H1 (cell line): Measurements from ENCODE around the gene ARID4A. TPM values are rescaled to one million over a fixed set of nuclear protein-coding genes. Genes with fewer than 3 reads are reported as not detected.

Source experiments
- CTCF ChIA-PET: fragments of 300-600 bp; sonication (Branson Sonifier 250); formaldehyde crosslinking; loops from one replicate; lab custom pipeline; 2021; ENCODE audit not compliant: partially characterized antibody; lab: Charles Lee
- POLR2A ChIA-PET: fragments of 300-600 bp; sonication (Branson Sonifier 250); formaldehyde crosslinking; loops from one replicate; lab custom pipeline; 2021; ENCODE audit warnings: inconsistent platforms; ENCODE audit not compliant: partially characterized antibody; lab: Charles Lee
- DNase-seq, 2 experiments: peaks; one replicate each; pipeline versions ENCODE4 v3.0.0 to v3.0.0-alpha.2; 2010 to 2022; ENCODE audit warnings: low spot score in 2 of 2, low read depth in 1 of 2, mixed read lengths in 1 of 2
- FAIRE-seq: peaks from 2 replicates; lab custom pipeline; 2011; peaks lifted over from hg19 to GRCh38; lab: Jason Lieb, UNC
- H2AFZ ChIP-seq: 2 replicates; pipeline ENCODE4 v1.8.1; 2012; ENCODE audit warnings: low read length, inconsistent platforms
- H2AK5ac ChIP-seq: 2 replicates; pipeline ENCODE4 v1.6.1; 2013; ENCODE audit warnings: low read depth, low read length
- H2BK120ac ChIP-seq: replicated peaks from 2 replicates; pipeline ENCODE3; 2013; ENCODE audit warnings: low read depth, low read length, inconsistent platforms
- H2BK12ac ChIP-seq: 2 replicates; pipeline ENCODE4 v1.6.1; 2013; ENCODE audit warnings: low read depth, low read length
- H2BK15ac ChIP-seq: 2 replicates; pipeline ENCODE4 v1.6.1; 2013; ENCODE audit warnings: low read length
- H2BK20ac ChIP-seq: 2 replicates; pipeline ENCODE4 v1.6.1; 2013; ENCODE audit warnings: low read length
- H2BK5ac ChIP-seq: 2 replicates; pipeline ENCODE4 v1.6.1; 2013; ENCODE audit warnings: low read depth, low read length
- H3K14ac ChIP-seq: 2 replicates; pipeline ENCODE4 v1.6.1; 2013; ENCODE audit warnings: inconsistent platforms; ENCODE audit not compliant: insufficient read length
- H3K18ac ChIP-seq: 2 replicates; pipeline ENCODE4 v1.6.1; 2013; ENCODE audit warnings: low read length; ENCODE audit errors: extremely low read depth
- H3K23ac ChIP-seq: 2 replicates; pipeline ENCODE4 v1.6.1; 2013; ENCODE audit warnings: inconsistent platforms; ENCODE audit not compliant: insufficient read length
- H3K23me2 ChIP-seq: 2 replicates; pipeline ENCODE4 v1.6.1; 2013; ENCODE audit warnings: low read depth, low read length
- H3K27ac ChIP-seq: 2 replicates; pipeline ENCODE4 v1.6.1; 2011; ENCODE audit warnings: low read depth, low read length, inconsistent platforms
- H3K27me3 ChIP-seq, 4 experiments: replicated peaks in 1 of 4; 1 replicate in 1 of 4; 2 replicates in 3 of 4; pipeline versions ENCODE4 v1.6.1 to v1.8.1; 2011 to 2013; ENCODE audit warnings: low read length in 3 of 4, mild to moderate bottlenecking in 3 of 4, inconsistent platforms in 2 of 4, mixed read lengths in 2 of 4, moderate library complexity in 1 of 4; ENCODE audit not compliant: control insufficient read depth in 3 of 4, insufficient read depth in 3 of 4; ENCODE audit errors: extremely low read depth in 1 of 4
- H3K36me3 ChIP-seq, 4 experiments: 2 replicates each; pipeline versions ENCODE4 v1.6.1 to v1.8.1; 2011 to 2013; ENCODE audit warnings: mild to moderate bottlenecking in 4 of 4, low read length in 3 of 4, moderate library complexity in 2 of 4, control low read depth in 1 of 4, inconsistent platforms in 1 of 4; ENCODE audit not compliant: insufficient read depth in 4 of 4, control insufficient read depth in 2 of 4
- H3K4ac ChIP-seq: replicated peaks from 2 replicates; pipeline ENCODE3; 2013; ENCODE audit warnings: low read length, low read depth, mixed read lengths, inconsistent platforms; ENCODE audit not compliant: insufficient read length
- H3K4me1 ChIP-seq, 4 experiments: replicated peaks in 1 of 4; 1 replicate in 1 of 4; 2 replicates in 3 of 4; pipeline versions ENCODE4 v1.6.1 to v1.8.1; 2011 to 2013; ENCODE audit warnings: low read length in 3 of 4, inconsistent platforms in 2 of 4, mixed read lengths in 1 of 4; ENCODE audit not compliant: insufficient read depth in 4 of 4, control insufficient read depth in 3 of 4
- H3K4me2 ChIP-seq, 2 experiments: 2 replicates each; pipeline versions ENCODE4 v1.6.1 to v1.8.1; 2011 to 2013; ENCODE audit warnings: low read depth in 2 of 2, low read length in 2 of 2, control low read depth in 1 of 2, inconsistent platforms in 1 of 2, mild to moderate bottlenecking in 1 of 2; ENCODE audit not compliant: insufficient read depth in 1 of 2
- H3K4me3 ChIP-seq, 4 experiments: fragments of 200-600, 300-600 bp in 1 of 4; sonication (generic), shearing (Covaris generic), sonication (Bioruptor Twin) in 1 of 4; 2 replicates each; pipeline versions ENCODE4 v1.5.1 to v1.8.1; 2011 to 2016; ENCODE audit warnings: low read length in 4 of 4, low read depth in 3 of 4, control low read depth in 2 of 4, inconsistent platforms in 2 of 4, mild to moderate bottlenecking in 2 of 4, mixed read lengths in 1 of 4, moderate library complexity in 1 of 4; ENCODE audit not compliant: insufficient read depth in 2 of 4; ENCODE audit errors: extremely low read depth in 1 of 4
- H3K56ac ChIP-seq: replicated peaks from 2 replicates; pipeline ENCODE3; 2013; ENCODE audit warnings: low read depth, mild to moderate bottlenecking, mixed read lengths, low read length, inconsistent platforms; ENCODE audit not compliant: insufficient read length
- H3K79me1 ChIP-seq: 2 replicates; pipeline ENCODE4 v1.6.1; 2013; ENCODE audit warnings: low read depth, low read length, control low read depth
- H3K79me2 ChIP-seq, 2 experiments: 2 replicates each; pipeline versions ENCODE4 v1.6.1 to v1.8.1; 2012 to 2013; ENCODE audit warnings: low read length in 2 of 2, mild to moderate bottlenecking in 2 of 2, inconsistent platforms in 1 of 2; ENCODE audit not compliant: insufficient read depth in 2 of 2, control insufficient read depth in 1 of 2
- H3K9ac ChIP-seq, 4 experiments: replicated peaks in 1 of 4; 1 replicate in 1 of 4; 2 replicates in 3 of 4; pipeline versions ENCODE4 v1.6.1 to v1.8.1; 2011 to 2013; ENCODE audit warnings: low read depth in 3 of 4, low read length in 3 of 4, control low read depth in 2 of 4, mild to moderate bottlenecking in 2 of 4, moderate library complexity in 2 of 4, inconsistent platforms in 1 of 4; ENCODE audit errors: extremely low read depth in 1 of 4
- H3K9me3 ChIP-seq, 2 experiments: 2 replicates each; pipeline versions ENCODE4 v1.6.1 to v1.8.1; 2012 to 2013; ENCODE audit warnings: mild to moderate bottlenecking in 2 of 2, moderate library complexity in 2 of 2, control low read depth in 1 of 2, inconsistent platforms in 1 of 2, low read depth in 1 of 2, low read length in 1 of 2, mixed read lengths in 1 of 2; ENCODE audit not compliant: insufficient read depth in 2 of 2
- H4K20me1 ChIP-seq, 2 experiments: replicated peaks in 1 of 2; 2 replicates each; pipeline versions ENCODE3 to v1.8.1; 2011 to 2013; ENCODE audit warnings: inconsistent platforms in 2 of 2, low read length in 2 of 2, mild to moderate bottlenecking in 1 of 2; ENCODE audit not compliant: insufficient read depth in 2 of 2, control insufficient read depth in 1 of 2
- H4K5ac ChIP-seq: 2 replicates; pipeline ENCODE4 v1.6.1; 2013; ENCODE audit warnings: low read length, low read depth, mixed read lengths, inconsistent platforms; ENCODE audit not compliant: insufficient read length
- H4K8ac ChIP-seq: 2 replicates; pipeline ENCODE4 v1.8.0; 2013; ENCODE audit warnings: mild to moderate bottlenecking, moderate library complexity, low read length, inconsistent platforms; ENCODE audit not compliant: insufficient read depth; ENCODE audit errors: extremely low read depth
- H4K91ac ChIP-seq: replicated peaks from 2 replicates; pipeline ENCODE3; 2013; ENCODE audit warnings: low read length, mixed read lengths, inconsistent platforms; ENCODE audit not compliant: insufficient read length
- BCL11A ChIP-seq, 2 experiments: IDR thresholded peaks; one replicate each; pipeline ENCODE4 v1.6.1; 2011; ENCODE audit warnings: low read depth in 2 of 2, low read length in 2 of 2, mild to moderate bottlenecking in 2 of 2
- CTBP2 ChIP-seq: IDR thresholded peaks from 2 replicates; pipeline ENCODE4 v1.7.0; 2011; ENCODE audit warnings: borderline replicate concordance, mild to moderate bottlenecking, moderate library complexity, mixed read lengths, low read length; ENCODE audit not compliant: insufficient read depth, insufficient read length
- NRF1 ChIP-seq: IDR thresholded peaks from 2 replicates; pipeline ENCODE4 v1.6.1; 2011; ENCODE audit warnings: mild to moderate bottlenecking, low read depth, low read length, improper control_type of control experiment
- PHF8 ChIP-seq: fragments of 200-600 bp; sonication (generic); conservative IDR thresholded peaks from 2 replicates; pipeline ENCODE4 v1.7.1; 2012; ENCODE audit warnings: low read depth, mild to moderate bottlenecking, inconsistent platforms, low read length, moderate library complexity
- SP2 ChIP-seq: IDR thresholded peaks from 2 replicates; pipeline ENCODE4 v1.6.1; 2012; ENCODE audit warnings: mild to moderate bottlenecking, low read length, inconsistent platforms
- TCF12 ChIP-seq: IDR thresholded peaks from 2 replicates; pipeline ENCODE4 v1.6.1; 2011; ENCODE audit warnings: low read depth, mild to moderate bottlenecking, low read length
- WGBS, 2 experiments: shearing (Covaris generic) in 1 of 2; methylation state at CpG; one replicate each; pipeline versions ENCODE4 v1.1.6 to v1.1.7; 2013 to 2015; ENCODE audit warnings: low lambda C conversion rate in 2 of 2, mixed read lengths in 2 of 2, inconsistent platforms in 1 of 2, low coverage in 1 of 2, missing lambda C conversion rate in 1 of 2; ENCODE audit not compliant: insufficient replicate concordance in 2 of 2, insufficient coverage in 1 of 2, insufficient read length in 1 of 2; ENCODE audit errors: extremely low coverage in 1 of 2, missing lambda C conversion rate in 1 of 2; 5-methylcytosine and 5-hydroxymethylcytosine counted together
- polyA plus RNA-seq, 7 experiments: library from polyadenylated mRNA; depleted of rRNA in 3 of 7; stranded (reverse) in 5 of 7; unstranded in 2 of 7; fragments of >200 nt in 5 of 7; fragments of 200-250 nt in 2 of 7; gene quantifications; 1 replicate in 5 of 7; 2 replicates in 1 of 7; 4 replicates in 1 of 7; pipeline versions ENCODE4 v1.2.1 to v1.2.3, GENCODE V29; 2011 to 2013; ENCODE audit warnings: missing spikeins in 2 of 7, mixed read lengths in 2 of 7
- total RNA-seq: library from RNA; stranded (reverse); fragmentation: NEBNext Ultra II Directional; extraction: Animal tissue kit (Norgen Biotek cat#: 25700); gene quantifications from 2 replicates; pipeline ENCODE4 v1.2.1, GENCODE V29; 2021
- TF ChIP-seq, protein P1 (sequence below), 3 experiments: IDR thresholded peaks; 1 replicate in 2 of 3; 2 replicates in 1 of 3; pipeline versions ENCODE4 v1.5.1 to v1.6.1; 2011; ENCODE audit warnings: low read length in 3 of 3, mild to moderate bottlenecking in 3 of 3, inconsistent platforms in 2 of 3, low read depth in 1 of 3, moderate library complexity in 1 of 3; ENCODE audit not compliant: insufficient read depth in 1 of 3; ENCODE audit errors: control extremely low read depth in 1 of 3

The ARID4A gene
- total and polyA plus RNA-seq, 2 of the 8 experiments (the other 6 are each of a cell fraction or from before 2014, with no cell fraction given) = 2.1 to 14.6 TPM

DNA sequence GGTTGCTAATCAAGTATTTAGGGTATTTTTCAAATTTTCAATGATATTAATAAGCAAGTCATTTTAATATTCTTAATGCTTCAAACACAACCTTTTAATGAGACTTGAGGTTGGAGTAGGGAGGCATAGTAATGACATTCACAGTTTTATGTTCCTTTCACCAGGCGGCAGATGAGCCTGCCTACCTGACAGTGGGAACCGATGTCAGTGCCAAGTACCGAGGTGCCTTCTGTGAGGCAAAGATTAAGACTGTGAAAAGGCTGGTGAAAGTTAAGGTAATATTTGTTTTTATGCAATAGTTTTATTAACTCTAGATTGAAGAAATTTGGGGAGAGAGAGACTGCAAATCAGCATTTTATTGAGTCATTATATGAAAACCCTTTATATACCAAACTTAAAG, 3.1 kb downstream of the ARID4A start:
- Histone ChIP-seq H2AFZ (no peak overlapping the region), H3K4ac (no peak overlapping the region), H4K5ac (no peak overlapping the region), H4K8ac (no peak overlapping the region), H3K4me2 (no peak overlapping the region), H3K27me3 (no peaks in the 10 kb centered on the region), H2BK20ac (no peak overlapping the region), H3K9me3 (no peaks in the 10 kb centered on the region), H4K91ac (no peak overlapping the region), H3K36me3 (peaks cover 3 to 34% (median 7%) of the 10 kb centered on the region in 4 experiments; a peak in 5 of 8 replicates), H3K23ac (no peak overlapping the region), H3K4me3 (no peak overlapping the region), H3K23me2 (peaks cover 5% of the 10 kb centered on the region), H2BK15ac (no peak overlapping the region), H2BK5ac (no peak overlapping the region), H3K14ac (no peak overlapping the region), H3K4me1 (peaks cover 0 to 3% (median 0%) of the 10 kb centered on the region in 4 experiments; a peak in 2 of 7 replicates), H2BK120ac (no peak overlapping the region), H4K20me1 (peaks cover 2% of the 10 kb centered on the region in 2 experiments), H3K79me1 (no peaks in the 10 kb centered on the region; the same call in 1 of the 2 replicates), H2AK5ac (no peak overlapping the region), H3K27ac (no peak overlapping the region), H3K18ac (no peak overlapping the region), H2BK12ac (no peak overlapping the region), H3K79me2 (peaks cover 3 to 39% of the 10 kb centered on the region in 2 experiments; a peak in 3 of 4 replicates), H3K9ac (no peak overlapping the region), H3K56ac (no peak overlapping the region)
- ChIA-PET POLR2A (no interaction called here), CTCF (no interaction called here)
- DNase-seq = no peak
- FAIRE-seq = no peak
- WGBS, 2 experiments = 96% methylated on average over 3 of the region's 3 CpGs; no CpG with 5 or more reads in 1 of the 2 experiments
- TF ChIP-seq, protein P1, sequence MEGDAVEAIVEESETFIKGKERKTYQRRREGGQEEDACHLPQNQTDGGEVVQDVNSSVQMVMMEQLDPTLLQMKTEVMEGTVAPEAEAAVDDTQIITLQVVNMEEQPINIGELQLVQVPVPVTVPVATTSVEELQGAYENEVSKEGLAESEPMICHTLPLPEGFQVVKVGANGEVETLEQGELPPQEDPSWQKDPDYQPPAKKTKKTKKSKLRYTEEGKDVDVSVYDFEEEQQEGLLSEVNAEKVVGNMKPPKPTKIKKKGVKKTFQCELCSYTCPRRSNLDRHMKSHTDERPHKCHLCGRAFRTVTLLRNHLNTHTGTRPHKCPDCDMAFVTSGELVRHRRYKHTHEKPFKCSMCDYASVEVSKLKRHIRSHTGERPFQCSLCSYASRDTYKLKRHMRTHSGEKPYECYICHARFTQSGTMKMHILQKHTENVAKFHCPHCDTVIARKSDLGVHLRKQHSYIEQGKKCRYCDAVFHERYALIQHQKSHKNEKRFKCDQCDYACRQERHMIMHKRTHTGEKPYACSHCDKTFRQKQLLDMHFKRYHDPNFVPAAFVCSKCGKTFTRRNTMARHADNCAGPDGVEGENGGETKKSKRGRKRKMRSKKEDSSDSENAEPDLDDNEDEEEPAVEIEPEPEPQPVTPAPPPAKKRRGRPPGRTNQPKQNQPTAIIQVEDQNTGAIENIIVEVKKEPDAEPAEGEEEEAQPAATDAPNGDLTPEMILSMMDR (IDR thresholded peaks at IDR 0.05; ENCODE audit: control extremely low read depth in 1 of 3, insufficient read depth in 1 of 3, low read depth in 1 of 3, low read length in 3 of 3) = no peak
- no peak for TF ChIP-seq SP2
- no peak for TF ChIP-seq CTBP2
- TF ChIP-seq TCF12 = no peak
- TF ChIP-seq BCL11A (IDR thresholded peaks at IDR 0.05; ENCODE audit: low read depth in 2 of 2, low read length in 2 of 2) = no peak
- no peak for TF ChIP-seq NRF1
- no peak for TF ChIP-seq PHF8
